HG03439 (cell line): Measurements from ENCODE around the gene PHEX.

Source experiments
- ATAC-seq: cut with Tn5 transposase; IDR thresholded peaks from one replicate; pipeline ENCODE4 v1.9.1; 2021; ENCODE audit warnings: mild to moderate bottlenecking, moderate library complexity; ENCODE audit not compliant: unreplicated experiment

The PHEX gene

DNA sequence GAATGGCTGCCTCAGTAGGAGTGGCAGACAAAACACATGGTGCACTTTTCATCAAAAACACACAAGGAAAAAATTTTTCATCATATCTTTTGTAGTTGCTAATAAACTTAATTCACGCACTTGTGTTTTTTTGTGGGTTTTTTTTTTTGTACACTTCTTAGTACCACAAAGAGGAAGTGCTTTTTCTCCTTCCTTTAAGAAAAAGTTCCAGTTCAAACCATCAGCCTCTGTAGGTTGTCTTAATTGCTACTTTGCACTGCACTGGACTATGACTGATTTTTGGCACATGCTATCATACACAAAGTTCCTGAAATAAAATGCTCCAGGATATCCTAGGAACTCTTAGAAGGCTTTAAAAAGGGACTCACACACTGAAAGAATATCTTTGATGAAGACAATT lies at the start of gene PHEX:
Gene PHEX, plus strand, starts transcription at position 242 of the 400 bp plus-strand sequence. CDS start 681 bp downstream, outside the sequence.
- no peak for ATAC-seq

DNA sequence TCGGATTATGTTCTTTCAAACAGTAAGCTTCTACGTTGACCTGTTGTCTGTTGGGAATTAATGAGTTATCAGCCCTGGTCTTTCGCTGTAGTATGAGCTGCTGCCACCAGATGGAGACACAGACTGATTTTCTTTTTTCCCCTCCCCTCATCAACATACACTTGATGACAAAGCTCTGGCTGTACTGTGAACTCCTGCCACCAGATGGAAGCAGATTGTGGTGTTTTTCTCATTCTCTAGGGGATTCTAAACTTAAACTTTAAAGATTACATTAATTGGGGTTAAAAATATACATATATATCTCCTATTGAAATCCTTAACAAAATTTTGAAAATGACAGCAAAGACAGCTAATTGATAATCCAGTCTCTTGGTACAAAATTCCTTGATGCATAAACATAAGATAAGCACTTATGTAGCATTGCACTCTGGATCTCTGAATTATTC lies 46.8 kb upstream of the PHEX start:
- peak; percentile 90 for ATAC-seq

DNA sequence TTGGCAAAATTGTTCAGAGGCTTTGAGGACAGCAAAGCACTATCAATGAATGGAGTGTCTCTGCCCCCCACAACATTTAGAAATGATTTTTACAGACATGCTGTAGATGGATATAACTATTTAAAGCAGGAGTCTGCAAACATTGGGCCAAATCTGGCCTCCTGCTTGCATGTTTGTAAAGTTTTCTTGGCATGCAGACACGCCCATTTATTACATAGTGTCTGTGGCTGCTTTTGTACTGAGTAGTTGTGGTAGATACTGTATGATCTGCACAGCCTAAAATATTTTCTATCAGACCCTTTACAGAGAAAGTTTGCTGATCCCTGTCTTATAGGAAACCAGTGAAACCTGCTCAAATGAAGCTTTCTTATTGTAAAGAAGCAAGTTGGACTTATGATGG lies 45.5 kb upstream of the PHEX start:
- ATAC-seq = no peak

DNA sequence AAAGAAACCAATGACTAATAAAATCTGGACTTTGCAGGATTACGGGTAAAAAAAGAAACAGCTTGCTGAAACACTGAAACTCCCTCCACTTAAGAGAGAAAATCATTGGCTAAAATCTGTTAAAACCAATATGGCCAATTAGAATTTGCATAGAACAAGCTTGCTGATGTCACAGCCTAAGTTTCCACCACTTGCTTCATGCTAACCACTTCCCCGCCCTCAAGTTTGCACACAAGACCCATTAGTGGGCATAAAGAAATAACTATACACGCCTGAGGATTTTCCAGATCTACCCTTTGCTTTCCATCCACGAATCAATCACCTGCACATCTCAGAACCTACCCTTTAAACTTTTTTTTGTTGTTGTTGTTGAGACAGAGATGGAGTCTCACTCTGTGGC lies 42.7 kb upstream of the PHEX start:
- ATAC-seq = no peak

- no peak for ATAC-seq
Observed at GRCh38 chrX:21990832-21991231, 41.3 kb upstream of the PHEX start.

DNA sequence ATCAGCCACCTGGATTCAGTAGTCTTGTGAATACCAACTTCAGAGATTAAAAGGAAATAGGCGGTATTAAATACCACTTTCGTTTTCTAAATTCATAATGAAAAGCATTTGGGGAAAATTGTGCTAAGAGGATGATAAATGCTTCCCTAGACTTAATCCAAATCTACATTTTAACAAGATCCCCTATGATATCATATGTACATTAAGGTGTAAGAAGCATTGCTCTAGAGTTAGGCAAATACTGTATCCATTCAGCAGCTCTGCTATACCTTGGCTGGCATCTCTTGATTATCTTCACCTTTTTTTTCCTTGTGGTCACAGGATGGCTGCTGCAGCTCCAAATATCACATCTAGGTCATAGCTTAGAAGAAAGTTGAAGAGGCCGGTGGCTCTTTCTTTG lies 40.6 kb upstream of the PHEX start:
- no peak for ATAC-seq

DNA sequence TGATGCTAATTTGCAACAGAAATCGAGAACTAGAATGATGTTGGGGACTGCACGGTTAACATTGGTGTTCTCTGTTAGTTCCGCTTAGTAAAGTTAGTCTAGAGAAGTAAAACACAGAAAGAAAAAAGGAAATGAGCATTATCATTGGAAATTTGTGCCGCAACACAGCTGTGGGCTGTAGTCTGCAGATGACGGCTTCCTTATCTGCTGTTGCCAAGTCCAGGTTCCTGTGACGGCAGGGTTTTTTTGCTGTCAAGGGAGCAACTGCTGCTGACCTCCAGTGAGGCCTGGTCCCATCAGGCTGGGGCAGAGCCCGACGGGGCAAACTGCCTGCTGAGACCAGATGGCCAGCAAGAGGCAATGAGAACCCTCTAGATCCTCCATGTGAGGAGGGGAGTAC lies 38.9 kb upstream of the PHEX start:
- peak; percentile 86 for ATAC-seq

DNA sequence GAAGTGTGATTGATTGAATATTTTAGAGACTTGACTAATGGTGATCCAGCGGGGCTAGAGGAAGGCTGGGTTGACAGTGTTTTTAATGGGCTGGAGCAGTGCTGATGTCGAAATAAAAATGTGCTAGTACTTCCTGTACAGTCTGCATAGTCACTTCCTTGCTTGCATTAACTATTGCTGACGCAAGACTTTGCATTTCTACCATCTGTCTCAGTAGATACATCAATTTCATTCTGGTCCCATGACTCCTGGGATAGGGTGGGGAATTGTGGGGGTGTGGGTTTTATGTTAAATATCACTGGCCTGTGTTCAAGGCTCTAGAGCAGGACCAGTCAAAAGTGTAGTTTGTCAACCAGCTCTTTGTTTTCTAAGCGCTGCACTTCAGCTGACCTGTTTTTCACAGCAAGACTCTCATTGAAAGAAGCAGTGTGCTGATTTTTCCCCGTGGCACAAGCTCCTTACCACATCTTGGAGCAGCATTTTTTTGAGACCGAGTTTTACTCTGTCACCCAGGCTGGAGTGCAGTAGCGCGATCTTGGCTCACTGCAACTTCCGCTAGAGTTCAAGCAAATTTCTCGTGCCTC lies 35.2 kb upstream of the PHEX start:
- no peak for ATAC-seq

DNA sequence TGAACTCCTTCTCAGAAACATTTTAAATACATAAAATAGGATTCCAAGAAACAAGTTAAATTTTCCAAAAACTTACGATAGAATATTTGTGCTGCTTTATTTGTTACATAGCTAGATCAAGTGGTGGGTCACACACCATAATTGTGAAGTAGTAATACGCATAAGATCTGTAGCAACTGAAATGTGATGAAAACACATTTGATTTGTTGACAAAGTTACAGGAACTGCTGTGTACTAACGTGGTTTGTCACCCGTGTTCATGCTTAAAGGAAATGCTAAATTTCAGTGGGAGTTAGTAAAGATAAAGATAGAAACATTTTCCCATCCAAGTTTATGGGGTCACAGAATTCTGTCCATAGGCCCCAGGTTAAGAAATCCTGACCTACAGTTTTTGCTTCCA lies 34.1 kb upstream of the PHEX start:
- no peak for ATAC-seq

GRCh38 chrX:22004866-22005265 lies 27.3 kb upstream of the PHEX start:
- no peak for ATAC-seq

- ATAC-seq = no peak
Observed at GRCh38 chrX:22012051-22012450, 20.1 kb upstream of the PHEX start.

GRCh38 chrX:22012931-22013330 lies 19.2 kb upstream of the PHEX start:
- ATAC-seq = no peak

DNA sequence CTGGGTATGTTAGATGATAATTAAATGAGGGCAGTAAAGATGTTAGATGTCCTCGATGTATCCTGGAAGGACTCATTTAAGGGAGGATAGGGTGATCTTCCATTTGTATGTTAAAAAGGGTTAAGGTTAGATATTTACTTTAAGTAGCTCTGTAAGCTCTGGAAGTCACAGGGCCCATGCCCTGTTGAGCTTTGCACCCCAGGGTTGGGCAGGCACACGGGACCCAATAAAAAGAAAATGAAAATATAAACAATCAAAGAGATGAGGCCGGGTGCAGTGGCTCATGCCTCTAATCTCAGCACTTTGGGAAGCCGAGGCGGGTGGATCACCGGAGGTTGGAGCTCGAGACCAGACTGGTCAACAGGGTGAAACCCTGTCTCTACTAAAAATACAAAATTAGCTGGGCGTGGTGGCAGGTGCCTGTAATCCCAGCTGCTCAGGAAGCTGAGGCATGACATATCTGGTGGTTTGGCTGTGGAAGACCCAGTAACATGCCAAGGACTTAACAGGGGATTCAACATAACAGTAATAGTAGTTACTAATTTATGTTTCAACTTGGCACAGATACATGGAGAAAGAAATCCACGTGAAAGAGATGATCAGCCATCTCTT lies 16.9 kb upstream of the PHEX start:
- ATAC-seq = no peak

- ATAC-seq = no peak
Observed at GRCh38 chrX:22021751-22022324, 10.3 kb upstream of the PHEX start.

DNA sequence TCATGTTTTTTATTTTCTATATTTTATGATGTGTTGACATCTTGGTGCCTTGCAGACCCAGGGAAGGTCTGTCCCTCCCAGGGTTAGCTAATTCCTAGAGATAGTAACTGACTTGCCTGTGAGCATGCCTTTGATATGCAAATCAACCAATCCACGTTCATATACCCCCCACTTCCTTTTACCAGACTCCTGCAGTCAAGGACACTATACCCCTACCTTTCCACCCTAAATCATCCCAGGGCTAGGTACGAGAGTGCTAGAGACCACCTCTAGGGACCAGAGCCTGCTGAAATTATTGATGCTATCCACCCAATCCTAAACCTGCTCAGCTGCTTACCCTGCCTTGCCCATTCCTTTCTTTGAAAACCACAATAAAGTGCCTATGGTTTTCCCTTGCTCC lies 7.5 kb upstream of the PHEX start:
- ATAC-seq = no peak

DNA sequence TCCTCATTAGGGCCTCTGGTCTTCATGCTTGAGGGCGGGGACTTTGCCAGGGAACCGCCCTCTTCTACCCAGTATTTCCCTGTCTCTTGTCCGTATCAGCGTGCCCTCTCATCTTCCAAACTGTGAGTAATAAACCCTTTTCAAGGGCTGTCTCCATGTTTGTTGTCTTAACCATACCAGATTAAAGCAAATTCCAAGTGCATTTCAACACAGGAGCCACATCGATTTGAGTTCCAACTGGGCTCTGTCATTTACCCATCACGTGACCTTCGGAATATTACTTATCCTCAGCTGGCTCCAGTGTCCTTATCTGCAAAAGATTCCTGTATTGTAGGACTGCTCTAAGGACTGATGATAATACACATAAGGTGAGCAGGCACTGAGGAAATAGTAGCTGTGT lies 6.4 kb upstream of the PHEX start:
- ATAC-seq = no peak

GRCh38 chrX:22026731-22027130 lies 5.4 kb upstream of the PHEX start:
- ATAC-seq = no peak

DNA sequence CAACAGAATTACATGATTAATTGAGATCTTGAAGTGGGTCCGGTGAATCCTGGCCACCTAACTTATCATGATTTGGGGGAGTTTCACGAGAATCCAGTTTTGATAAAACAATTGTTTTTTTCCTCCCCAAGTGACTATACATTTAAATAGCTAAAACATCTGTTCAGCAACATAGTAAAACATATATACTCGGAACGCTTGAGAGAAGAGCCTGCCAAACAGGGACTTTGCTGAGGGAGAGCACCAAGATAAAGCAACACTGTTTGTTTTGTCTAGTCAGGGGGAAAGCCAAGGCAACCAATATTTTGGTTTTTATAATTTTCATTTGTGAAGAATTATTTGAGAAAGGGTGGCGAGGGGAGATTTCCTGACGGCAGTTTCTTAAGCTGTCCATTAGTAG lies 381 bp downstream of the PHEX start:
- no peak for ATAC-seq

DNA sequence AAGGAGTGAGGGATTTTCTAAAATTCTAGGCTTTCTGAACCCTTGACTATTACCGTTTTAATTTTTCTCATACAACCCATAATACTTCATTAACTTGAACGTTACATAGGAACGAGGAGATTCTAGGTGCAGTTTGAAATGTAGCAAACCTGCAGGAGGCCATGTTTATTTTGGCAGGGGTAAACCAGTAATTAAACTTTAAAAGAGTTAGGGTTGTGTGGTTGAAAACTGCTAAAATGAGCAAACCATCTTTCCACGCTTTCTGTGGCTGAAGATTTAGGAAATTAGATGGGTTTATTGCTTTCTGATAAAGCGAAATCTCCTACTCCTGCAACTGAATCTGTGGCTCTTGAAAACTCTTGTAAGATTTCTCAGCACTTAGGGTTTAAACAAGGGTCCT lies 1.7 kb downstream of the PHEX start:
- no peak for ATAC-seq

- ATAC-seq = no peak
Observed at GRCh38 chrX:22035236-22035635, 3.1 kb downstream of the PHEX start.

DNA sequence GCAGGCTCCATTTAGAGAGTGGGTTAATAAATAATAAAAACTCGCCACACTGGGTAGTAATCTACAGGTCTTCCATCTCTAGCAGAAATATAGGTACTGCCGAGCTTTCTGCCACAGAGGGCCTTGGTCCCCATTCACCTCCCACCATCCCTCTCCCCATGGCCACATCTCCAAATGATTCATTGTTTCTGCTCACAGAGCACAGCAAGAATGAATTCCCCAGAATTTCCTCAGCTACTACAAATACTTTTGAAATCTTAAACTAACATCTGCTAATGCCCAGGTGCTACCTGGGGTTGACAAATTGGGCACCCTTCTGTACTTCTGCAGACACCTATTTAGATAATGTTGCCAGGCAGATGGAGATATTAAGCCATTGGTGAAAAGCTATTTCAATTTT lies 5.1 kb downstream of the PHEX start:
- ATAC-seq = no peak

DNA sequence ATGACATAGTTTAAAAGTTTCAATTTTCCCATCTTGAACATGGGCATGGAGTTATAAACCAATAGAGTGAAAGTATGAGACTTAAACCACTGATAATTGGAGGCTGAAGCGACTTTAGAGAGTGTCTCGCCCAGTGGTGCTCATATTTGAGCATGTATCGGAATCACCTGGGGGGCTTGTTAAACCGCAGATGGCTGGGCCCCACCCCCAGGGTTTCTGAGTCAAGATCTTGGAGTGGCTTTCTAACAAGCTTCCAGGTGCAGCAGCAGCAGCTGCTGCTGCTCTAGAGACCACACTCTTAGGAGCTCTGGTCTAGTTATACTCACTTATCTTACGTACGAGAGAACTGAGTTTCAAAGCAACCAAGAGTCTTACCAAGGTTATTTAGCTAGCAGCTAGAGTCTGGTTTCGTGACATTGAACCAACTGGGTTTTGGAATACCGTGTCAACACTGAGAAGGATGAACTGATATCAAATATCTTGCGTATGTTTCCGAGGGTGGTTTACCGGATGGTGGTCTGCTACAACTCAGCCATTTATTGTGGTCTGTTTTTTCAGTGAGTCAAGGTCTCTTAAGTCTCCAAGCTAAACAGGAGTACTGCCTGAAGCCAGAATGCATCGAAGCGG lies 5.9 kb downstream of the PHEX start:
- ATAC-seq = no peak
